Measurements from ENCODE around the gene ZSCAN31.

The ZSCAN31 gene

DNA sequence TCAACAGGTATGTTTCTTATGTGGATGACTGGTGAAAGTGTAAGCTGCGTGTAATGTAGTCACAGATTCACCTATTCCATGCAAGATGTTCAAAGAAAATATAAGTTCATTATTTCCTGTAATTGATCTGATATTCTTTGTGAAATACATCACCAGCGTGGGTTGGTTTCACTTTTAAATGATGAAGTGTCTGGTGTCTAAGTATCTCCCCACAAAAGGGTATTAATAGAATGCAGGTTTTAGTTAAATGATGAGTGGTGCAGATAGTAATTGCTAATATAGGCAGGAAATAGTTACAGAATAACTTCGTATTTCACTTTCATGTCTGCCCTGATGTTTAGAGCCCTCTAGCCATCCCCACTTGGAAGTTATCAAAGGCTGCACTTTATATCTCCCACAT, 32.4 kb downstream of the ZSCAN31 start:
- Histone ChIP-seq H3K4me3 (ENCODE audit: control insufficient read depth in 1 of 7, extremely low read depth in 1 of 7, insufficient read depth in 4 of 7, low read depth in 2 of 7, low read length in 6 of 7) (no peak overlapping the region), H3K9me3 (ENCODE audit: control extremely low read depth in 1 of 5, control insufficient read depth in 4 of 5, insufficient read depth in 2 of 5, low read depth in 1 of 5, low read length in 4 of 5) (peaks cover 0 to 9% (median 0%) of the 10 kb centered on the region in 5 experiments), H3K27me3 (replicated peaks in 2 of 5; ENCODE audit: control insufficient read depth in 4 of 5, insufficient read depth in 5 of 5, low read length in 4 of 5) (no peaks in the 10 kb centered on the region), H3K4me1 (ENCODE audit: control extremely low read depth in 1 of 4, control insufficient read depth in 4 of 4, insufficient read depth in 4 of 4, low read length in 3 of 4) (peaks cover 0 to 2% (median 0%) of the 10 kb centered on the region in 4 experiments), H3K36me3 (ENCODE audit: control insufficient read depth in 4 of 4, insufficient read depth in 4 of 4, low read length in 3 of 4) (peaks cover 0 to 22% (median 14%) of the 10 kb centered on the region in 4 experiments), H3K27ac (ENCODE audit: insufficient read depth in 1 of 2, low read depth in 1 of 2, low read length in 2 of 2, poor library complexity in 1 of 2, severe bottlenecking in 2 of 2) (no peak overlapping the region)
- WGBS (ENCODE audit: insufficient coverage): no CpG with 5 or more reads among the region's 3 CpGs
- POLR2A ChIA-PET: no interaction called here
- DNase-seq: peak in 1 of 3 donors; percentile 9
- CTCF ChIA-PET: no interaction called here

DNA sequence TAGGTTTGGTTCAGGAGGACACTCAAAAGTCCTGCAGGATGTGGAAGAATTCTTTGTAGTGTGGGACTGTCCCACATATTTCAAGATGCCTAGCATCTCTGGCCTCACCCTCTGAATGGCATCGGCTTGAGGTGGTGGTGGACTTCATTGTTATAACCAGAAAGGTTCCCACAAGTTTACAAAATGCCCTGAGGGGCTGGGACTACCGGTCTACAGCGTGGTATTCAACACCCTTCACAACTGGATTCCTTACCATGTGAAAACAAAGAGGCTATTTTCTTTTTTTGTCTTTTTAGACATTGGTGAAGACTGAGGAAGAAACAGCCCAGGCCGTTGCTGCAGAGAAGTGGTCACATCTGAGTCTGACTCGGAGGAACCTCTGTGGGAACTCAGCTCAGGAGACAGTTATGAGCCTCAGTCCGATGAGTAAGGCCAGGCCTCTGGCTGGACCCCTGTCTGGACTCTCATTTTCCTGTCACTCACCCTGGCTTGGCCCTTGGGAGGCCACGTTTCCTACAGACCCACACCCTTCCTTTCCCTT, 39.4 kb downstream of the ZSCAN31 start:
- no peak overlapping the region for H3K27ac ChIP-seq (ENCODE audit: insufficient read depth in 1 of 2, low read depth in 1 of 2, low read length in 2 of 2, poor library complexity in 1 of 2, severe bottlenecking in 2 of 2)
- ChIA-PET POLR2A (no interaction called here), CTCF (no interaction called here)
- H3K4me1 ChIP-seq (ENCODE audit: control extremely low read depth in 1 of 4, control insufficient read depth in 4 of 4, insufficient read depth in 4 of 4, low read length in 3 of 4): no peaks in the 10 kb centered on the region
- H3K36me3 ChIP-seq (ENCODE audit: control insufficient read depth in 4 of 4, insufficient read depth in 4 of 4, low read length in 3 of 4): peaks cover 3 to 33% (median 17%) of the 10 kb centered on the region in 4 experiments
- H3K27me3 ChIP-seq (replicated peaks in 2 of 5; ENCODE audit: control insufficient read depth in 4 of 5, insufficient read depth in 5 of 5, low read length in 4 of 5): no peaks in the 10 kb centered on the region
- H3K4me3 ChIP-seq (ENCODE audit: control insufficient read depth in 1 of 7, extremely low read depth in 1 of 7, insufficient read depth in 4 of 7, low read depth in 2 of 7, low read length in 6 of 7): no peak overlapping the region
- 95% methylated on average over 5 of the region's 7 CpGs for WGBS (ENCODE audit: insufficient coverage)
- no peaks in the 10 kb centered on the region for H3K9me3 ChIP-seq (ENCODE audit: control extremely low read depth in 1 of 5, control insufficient read depth in 4 of 5, insufficient read depth in 2 of 5, low read depth in 1 of 5, low read length in 4 of 5)
- DNase-seq: no peak

- Histone ChIP-seq H3K27me3 (replicated peaks in 2 of 5; ENCODE audit: control insufficient read depth in 4 of 5, insufficient read depth in 5 of 5, low read length in 4 of 5) (no peaks in the 10 kb centered on the region), H3K27ac (ENCODE audit: insufficient read depth in 1 of 2, low read depth in 1 of 2, low read length in 2 of 2, poor library complexity in 1 of 2, severe bottlenecking in 2 of 2) (no peak overlapping the region), H3K9me3 (ENCODE audit: control extremely low read depth in 1 of 5, control insufficient read depth in 4 of 5, insufficient read depth in 2 of 5, low read depth in 1 of 5, low read length in 4 of 5) (peaks cover 0 to 3% (median 0%) of the 10 kb centered on the region in 5 experiments), H3K4me3 (ENCODE audit: control insufficient read depth in 1 of 7, extremely low read depth in 1 of 7, insufficient read depth in 4 of 7, low read depth in 2 of 7, low read length in 6 of 7) (no peak overlapping the region), H3K4me1 (ENCODE audit: control extremely low read depth in 1 of 4, control insufficient read depth in 4 of 4, insufficient read depth in 4 of 4, low read length in 3 of 4) (no peaks in the 10 kb centered on the region), H3K36me3 (ENCODE audit: control insufficient read depth in 4 of 4, insufficient read depth in 4 of 4, low read length in 3 of 4) (peaks cover 3 to 21% (median 14%) of the 10 kb centered on the region in 4 experiments)
- WGBS (ENCODE audit: insufficient coverage): 100% methylated on average over 1 of the region's 5 CpGs
- DNase-seq: no peak
- POLR2A ChIA-PET: no interaction called here
- CTCF ChIA-PET: no interaction called here
Observed at GRCh38 chr6:28295326-28295725, 40.6 kb downstream of the ZSCAN31 start.

GRCh38 chr6:28291573-28291972, 44.4 kb downstream of the ZSCAN31 start:
- Histone ChIP-seq H3K27me3 (replicated peaks in 2 of 5; ENCODE audit: control insufficient read depth in 4 of 5, insufficient read depth in 5 of 5, low read length in 4 of 5) (no peaks in the 10 kb centered on the region), H3K27ac (ENCODE audit: insufficient read depth in 1 of 2, low read depth in 1 of 2, low read length in 2 of 2, poor library complexity in 1 of 2, severe bottlenecking in 2 of 2) (no peak overlapping the region), H3K4me1 (ENCODE audit: control extremely low read depth in 1 of 4, control insufficient read depth in 4 of 4, insufficient read depth in 4 of 4, low read length in 3 of 4) (no peaks in the 10 kb centered on the region), H3K9me3 (ENCODE audit: control extremely low read depth in 1 of 5, control insufficient read depth in 4 of 5, insufficient read depth in 2 of 5, low read depth in 1 of 5, low read length in 4 of 5) (peaks cover 0 to 3% (median 0%) of the 10 kb centered on the region in 5 experiments), H3K4me3 (ENCODE audit: control insufficient read depth in 1 of 7, extremely low read depth in 1 of 7, insufficient read depth in 4 of 7, low read depth in 2 of 7, low read length in 6 of 7) (no peak overlapping the region), H3K36me3 (ENCODE audit: control insufficient read depth in 4 of 4, insufficient read depth in 4 of 4, low read length in 3 of 4) (peaks cover 5 to 31% (median 16%) of the 10 kb centered on the region in 4 experiments)
- ChIA-PET POLR2A (no interaction called here), CTCF (no interaction called here)
- no peak for DNase-seq

GRCh38 chr6:28282926-28283325, 53.0 kb downstream of the ZSCAN31 start:
- CTCF ChIA-PET: interaction anchor here (1.6 to 2.4 kb wide), 2 partner anchors 64 to 73 kb away, joined by 4 to 13 read pairs; no protein-coding TSS in a partner anchor
- H3K4me3 ChIP-seq (ENCODE audit: control insufficient read depth in 1 of 7, extremely low read depth in 1 of 7, insufficient read depth in 4 of 7, low read depth in 2 of 7, low read length in 6 of 7): no peak overlapping the region
- peak in 2 of 3 donors; percentile 52 to 55 for DNase-seq
- no peak overlapping the region for H3K27ac ChIP-seq (ENCODE audit: insufficient read depth in 1 of 2, low read depth in 1 of 2, low read length in 2 of 2, poor library complexity in 1 of 2, severe bottlenecking in 2 of 2)
- H3K9me3 ChIP-seq (ENCODE audit: control extremely low read depth in 1 of 5, control insufficient read depth in 4 of 5, insufficient read depth in 2 of 5, low read depth in 1 of 5, low read length in 4 of 5): peaks cover 0 to 4% (median 0%) of the 10 kb centered on the region in 5 experiments
- H3K27me3 ChIP-seq (replicated peaks in 2 of 5; ENCODE audit: control insufficient read depth in 4 of 5, insufficient read depth in 5 of 5, low read length in 4 of 5): no peaks in the 10 kb centered on the region
- POLR2A ChIA-PET: no interaction called here
- H3K4me1 ChIP-seq (ENCODE audit: control extremely low read depth in 1 of 4, control insufficient read depth in 4 of 4, insufficient read depth in 4 of 4, low read length in 3 of 4): peaks cover 0 to 15% (median 8%) of the 10 kb centered on the region in 4 experiments
- 96% methylated on average over 2 of the region's 2 CpGs for WGBS (ENCODE audit: insufficient coverage)
- H3K36me3 ChIP-seq (ENCODE audit: control insufficient read depth in 4 of 4, insufficient read depth in 4 of 4, low read length in 3 of 4): peaks cover under 1 to 41% (median 26%) of the 10 kb centered on the region in 4 experiments

- CTCF ChIA-PET: interaction anchor here (1.3 to 2.6 kb wide), 4 partner anchors 14 to 74 kb away, joined by 3 to 12 read pairs (median 6); partner anchors contain the start of genes ZKSCAN3 and ZSCAN26
- peak; percentile 70 to 77 (median 74) for DNase-seq
- peak within 1 kb of the TSS; percentile 42 to 72 for H3K27ac ChIP-seq (ENCODE audit: insufficient read depth in 1 of 2, low read depth in 1 of 2, low read length in 2 of 2, poor library complexity in 1 of 2, severe bottlenecking in 2 of 2)
Observed at GRCh38 chr6:28281288-28282064, 54.5 kb downstream of the ZSCAN31 start, which contains the start of gene PGBD1. TSS of gene PGBD1 (plus strand) at chr6:28281572. CDS start at chr6:28283814, 2,242 bp downstream.

More at GRCh38 chr6:28281288-28282064, 54.5 kb downstream of the ZSCAN31 start, which contains the start of gene PGBD1:
- POLR2A ChIA-PET: interaction anchor here (1.0 to 1.3 kb wide), 2 partner anchors 29 to 54 kb away, joined by 3 to 10 read pairs; partner anchors contain the start of genes ZKSCAN4 and ZSCAN31
- H3K36me3 ChIP-seq (ENCODE audit: control insufficient read depth in 4 of 4, insufficient read depth in 4 of 4, low read length in 3 of 4): peaks cover 8 to 38% (median 26%) of the 10 kb centered on the region in 4 experiments
- under 1% methylated on average over 50 of the region's 50 CpGs for WGBS (ENCODE audit: insufficient coverage)
- H3K9me3 ChIP-seq (ENCODE audit: control extremely low read depth in 1 of 5, control insufficient read depth in 4 of 5, insufficient read depth in 2 of 5, low read depth in 1 of 5, low read length in 4 of 5): peaks cover 0 to 4% (median 0%) of the 10 kb centered on the region in 5 experiments
- no peaks in the 10 kb centered on the region for H3K27me3 ChIP-seq (replicated peaks in 2 of 5; ENCODE audit: control insufficient read depth in 4 of 5, insufficient read depth in 5 of 5, low read length in 4 of 5)
- peaks cover 0 to 15% (median 8%) of the 10 kb centered on the region in 4 experiments for H3K4me1 ChIP-seq (ENCODE audit: control extremely low read depth in 1 of 4, control insufficient read depth in 4 of 4, insufficient read depth in 4 of 4, low read length in 3 of 4)
- peak within 1 kb of the TSS; percentile 58 to 88 (median 81) for H3K4me3 ChIP-seq (ENCODE audit: control insufficient read depth in 1 of 7, extremely low read depth in 1 of 7, insufficient read depth in 4 of 7, low read depth in 2 of 7, low read length in 6 of 7)

Data from common myeloid progenitor, CD34-positive (primary cell).